IMR-90 (cell line): Measurements from ENCODE around the gene ARSB. TPM values are rescaled to one million over a fixed set of nuclear protein-coding genes. Genes with fewer than 3 reads are reported as not detected.

Source experiments
- ATAC-seq: fragments of 200-7000 bp; cut with Tn5 transposase; 2 replicates; pipeline ENCODE4 v1.9.1; 2020; ENCODE audit warnings: low read depth, mild to moderate bottlenecking, moderate library complexity
- BruUV-seq: library from RNA; stranded (reverse); fragments of 400-500 nt; replicated peaks from 2 replicates; lab custom pipeline; 2021; lab: Mats Ljungman, UMichigan
- CTCF ChIA-PET: fragments of 300-600 bp; formaldehyde crosslinking; extraction: SDS; loops from one replicate; lab custom pipeline; 2021; ENCODE audit warnings: antibody characterized with exemption; lab: Yijun Ruan, JAX
- POLR2A ChIA-PET: fragments of 300-600 bp; sonication (Branson Sonifier 250); formaldehyde crosslinking; loops from one replicate; lab custom pipeline; 2022; ENCODE audit warnings: antibody characterized with exemption; ENCODE audit not compliant: unreplicated experiment; lab: Charles Lee
- DNase-seq: peaks from one replicate; pipeline ENCODE4 v3.0.0; 2013
- H2AFZ ChIP-seq: replicated peaks from 2 replicates; pipeline ENCODE3; 2013; ENCODE audit warnings: low read length, mild to moderate bottlenecking; ENCODE audit not compliant: poor library complexity
- H2AK5ac ChIP-seq: 2 replicates; pipeline ENCODE4 v1.6.1; 2013; ENCODE audit warnings: low read depth, low read length, inconsistent platforms
- H2AK9ac ChIP-seq: replicated peaks from 2 replicates; pipeline ENCODE3; 2013; ENCODE audit warnings: mild to moderate bottlenecking, low read depth, low read length, moderate library complexity; ENCODE audit not compliant: poor library complexity
- H2BK120ac ChIP-seq: 2 replicates; pipeline ENCODE4 v1.6.1; 2013; ENCODE audit warnings: low read depth, low read length, inconsistent platforms
- H2BK15ac ChIP-seq: 3 replicates; pipeline ENCODE4 v1.6.1; 2013; ENCODE audit warnings: low read depth, low read length, inconsistent platforms
- H2BK20ac ChIP-seq: 2 replicates; pipeline ENCODE4 v1.6.1; 2013; ENCODE audit warnings: low read depth, mild to moderate bottlenecking, inconsistent platforms, low read length, moderate library complexity
- H2BK5ac ChIP-seq: 2 replicates; pipeline ENCODE4 v1.6.1; 2013; ENCODE audit warnings: mild to moderate bottlenecking, low read depth, low read length, inconsistent platforms; ENCODE audit not compliant: poor library complexity, severe bottlenecking
- H3K14ac ChIP-seq: replicated peaks from 2 replicates; pipeline ENCODE4 v1.6.1; 2013; ENCODE audit warnings: low read depth, low read length, inconsistent platforms
- H3K18ac ChIP-seq: 2 replicates; pipeline ENCODE4 v1.6.1; 2013; ENCODE audit warnings: low read depth, low read length, control low read depth
- H3K23ac ChIP-seq: 2 replicates; pipeline ENCODE4 v1.6.1; 2013; ENCODE audit warnings: low read depth, low read length, inconsistent platforms
- H3K27ac ChIP-seq: 2 replicates; pipeline ENCODE4 v1.5.1; 2013; ENCODE audit warnings: mild to moderate bottlenecking, control low read depth, low read length; ENCODE audit not compliant: insufficient read depth
- H3K27me3 ChIP-seq: 2 replicates; pipeline ENCODE4 v1.6.1; 2013; ENCODE audit warnings: low read length; ENCODE audit not compliant: control insufficient read depth, insufficient read depth
- H3K36me3 ChIP-seq: 2 replicates; pipeline ENCODE4 v1.6.1; 2013; ENCODE audit warnings: low read length, mixed read lengths; ENCODE audit not compliant: control insufficient read depth, insufficient read depth
- H3K4ac ChIP-seq: 2 replicates; pipeline ENCODE4 v1.6.1; 2013; ENCODE audit warnings: low read depth, low read length, inconsistent platforms
- H3K4me1 ChIP-seq: 2 replicates; pipeline ENCODE4 v1.6.1; 2013; ENCODE audit warnings: low read length, mixed read lengths; ENCODE audit not compliant: control insufficient read depth, insufficient read depth
- H3K4me2 ChIP-seq: 2 replicates; pipeline ENCODE4 v1.6.1; 2013; ENCODE audit warnings: low read depth, mild to moderate bottlenecking, control low read depth, low read length, moderate library complexity
- H3K4me3 ChIP-seq: 2 replicates; pipeline ENCODE4 v1.5.1; 2013; ENCODE audit warnings: low read depth, mild to moderate bottlenecking, control low read depth, low read length, moderate library complexity; ENCODE audit not compliant: insufficient read depth
- H3K56ac ChIP-seq: 2 replicates; pipeline ENCODE4 v1.6.1; 2013; ENCODE audit warnings: low read length, inconsistent platforms; ENCODE audit not compliant: insufficient read depth; ENCODE audit errors: extremely low read depth
- H3K79me1 ChIP-seq, 2 experiments: 2 replicates each; pipeline ENCODE4 v1.6.1; 2013; ENCODE audit warnings: low read length in 2 of 2, inconsistent platforms in 1 of 2, low read depth in 1 of 2
- H3K9ac ChIP-seq: 2 replicates; pipeline ENCODE4 v1.6.1; 2013; ENCODE audit warnings: low read depth, low read length, control low read depth
- H3K9me1 ChIP-seq: 2 replicates; pipeline ENCODE4 v1.6.1; 2013; ENCODE audit warnings: low read length, inconsistent platforms; ENCODE audit not compliant: insufficient read depth
- H3K9me3 ChIP-seq: 2 replicates; pipeline ENCODE4 v1.6.1; 2013; ENCODE audit warnings: low read length; ENCODE audit not compliant: control insufficient read depth, insufficient read depth
- H4K20me1 ChIP-seq: 2 replicates; pipeline ENCODE4 v1.6.1; 2013; ENCODE audit warnings: low read length, inconsistent platforms; ENCODE audit not compliant: insufficient read depth
- H4K5ac ChIP-seq: 2 replicates; pipeline ENCODE4 v1.6.1; 2013; ENCODE audit warnings: mild to moderate bottlenecking, low read depth, low read length, control low read depth
- H4K8ac ChIP-seq, 2 experiments: 2 replicates each; pipeline ENCODE4 v1.6.1; 2013; ENCODE audit warnings: low read depth in 2 of 2, low read length in 2 of 2, control low read depth in 1 of 2, inconsistent platforms in 1 of 2
- H4K91ac ChIP-seq: 2 replicates; pipeline ENCODE4 v1.6.1; 2013; ENCODE audit warnings: low read depth, low read length, inconsistent platforms; ENCODE audit not compliant: insufficient read depth
- BHLHE40 ChIP-seq: fragments of 150-350 bp; IDR thresholded peaks from 2 replicates; pipeline ENCODE4 v1.6.1; 2016; ENCODE audit warnings: mild to moderate bottlenecking, low read depth, low read length
- CEBPB ChIP-seq: IDR thresholded peaks from 2 replicates; pipeline ENCODE4 v1.6.1; 2012; ENCODE audit warnings: low read depth, low read length, improper control_type of control experiment
- CHD1 ChIP-seq: IDR thresholded peaks from 2 replicates; pipeline ENCODE4 v1.6.1; 2012; ENCODE audit warnings: low read depth, low read length, improper control_type of control experiment
- CTCF ChIP-seq: conservative IDR thresholded peaks from 2 replicates; pipeline ENCODE4 v1.5.1; 2012; ENCODE audit warnings: mild to moderate bottlenecking, low read depth, low read length, improper control_type of control experiment
- ELK1 ChIP-seq: fragments of 150-350 bp; IDR thresholded peaks from 2 replicates; pipeline ENCODE4 v1.6.1; 2016; ENCODE audit warnings: low read depth, mild to moderate bottlenecking, low read length, moderate library complexity, borderline replicate concordance
- FOS ChIP-seq: fragments of 150-350 bp; IDR thresholded peaks from 2 replicates; pipeline ENCODE4 v1.6.1; 2016; ENCODE audit warnings: low read depth, low read length
- MAFK ChIP-seq: IDR thresholded peaks from 2 replicates; pipeline ENCODE4 v1.6.1; 2012; ENCODE audit warnings: low read depth, low read length, improper control_type of control experiment
- MAZ ChIP-seq: IDR thresholded peaks from 2 replicates; pipeline ENCODE4 v1.6.1; 2012; ENCODE audit warnings: low read depth, mild to moderate bottlenecking, low read length, improper control_type of control experiment, moderate library complexity, borderline replicate concordance
- MXI1 ChIP-seq: IDR thresholded peaks from 2 replicates; pipeline ENCODE4 v1.6.1; 2012; ENCODE audit warnings: low read depth, mild to moderate bottlenecking, low read length, moderate library complexity, borderline replicate concordance
- NFE2L2 ChIP-seq: fragments of 150-350 bp; IDR thresholded peaks from 2 replicates; pipeline ENCODE4 v1.6.1; 2016; ENCODE audit warnings: low read depth, mild to moderate bottlenecking, low read length
- POLR2A ChIP-seq: IDR thresholded peaks from 2 replicates; pipeline ENCODE4 v1.6.1; 2012; ENCODE audit warnings: mild to moderate bottlenecking, low read depth, low read length
- RAD21 ChIP-seq: IDR thresholded peaks from 2 replicates; pipeline ENCODE4 v1.6.1; 2012; ENCODE audit warnings: low read length, improper control_type of control experiment
- RCOR1 ChIP-seq: IDR thresholded peaks from 2 replicates; pipeline ENCODE4 v1.6.1; 2012; ENCODE audit warnings: mild to moderate bottlenecking, low read length, improper control_type of control experiment; ENCODE audit not compliant: insufficient replicate concordance
- RFX5 ChIP-seq: IDR thresholded peaks from 2 replicates; pipeline ENCODE4 v1.8.0; 2012; ENCODE audit warnings: low read depth, mild to moderate bottlenecking, low read length, moderate library complexity
- SMC3 ChIP-seq: fragments of 150-350 bp; IDR thresholded peaks from 2 replicates; pipeline ENCODE4 v1.6.1; 2016; ENCODE audit warnings: low read depth, mild to moderate bottlenecking, antibody characterized with exemption, low read length, moderate library complexity
- USF2 ChIP-seq: fragments of 150-350 bp; IDR thresholded peaks from 2 replicates; pipeline ENCODE4 v1.6.1; 2017; ENCODE audit warnings: mild to moderate bottlenecking, antibody characterized with exemption, low read length, low read depth
- WGBS, 2 experiments: methylation state at CpG; one replicate each; pipeline versions ENCODE4 v1.1.5 to v1.1.7; 2013; ENCODE audit warnings: missing lambda C conversion rate in 2 of 2; ENCODE audit not compliant: insufficient read length in 1 of 2; ENCODE audit errors: extremely low coverage in 2 of 2; 5-methylcytosine and 5-hydroxymethylcytosine counted together
- dilution Hi-C: fragments of 300-500 bp; cut with HindIII; formaldehyde crosslinking; loops from one replicate; pipeline ENCODE4 v1.14.3; 2018; ENCODE audit warnings: low sequenced_read_pairs; ENCODE audit not compliant: unreplicated experiment
- in situ Hi-C: fragments of 300-500 bp; cut with MboI; formaldehyde crosslinking; loops from 3 replicates; pipeline ENCODE4 v1.14.3; 2019; ENCODE audit warnings: low sequenced_read_pairs, inconsistent platforms, mixed read lengths
- intact Hi-C: fragments of 100-400 bp; cut with micrococcal nuclease; formaldehyde crosslinking; loops from 2 replicates; pipeline ENCODE4 v1.10.0; 2022
- polyA plus RNA-seq, 3 experiments: library from polyadenylated mRNA; depleted of rRNA; stranded (reverse); fragments of >200 nt; gene quantifications; 2 replicates each; pipeline ENCODE4 v1.2.3, GENCODE V29; 2012; ENCODE audit warnings: low replicate concordance in 1 of 3
- total RNA-seq: library from RNA; depleted of rRNA; stranded (reverse); fragments of >200 nt; gene quantifications from 2 replicates; pipeline ENCODE4 v1.2.3, GENCODE V29; 2012

ARSB gene
- total and polyA plus RNA-seq, 2 of the 4 experiments (the other 2 are of a cell fraction): 16.0 to 16.3 TPM

- Histone ChIP-seq H4K8ac (peak overlapping the region in 1 of 2 experiments; percentile 62; a peak in 1 of 4 replicates), H3K4me1 (peaks cover 15% of the 10 kb centered on the region), H3K36me3 (no peaks in the 10 kb centered on the region), H3K56ac (0 out of 2 replicates have a peak overlapping the region, but pooled peaks have one; percentile 30), H3K79me1 (peaks cover 0 to 3% of the 10 kb centered on the region in 2 experiments; a peak in 1 of 4 replicates), H2AK5ac (peak overlapping the region; percentile 69; the same call in 1 of the 2 replicates), H2BK20ac (peak overlapping the region; percentile 69; the same call in 1 of the 2 replicates), H4K5ac (0 out of 2 replicates have a peak overlapping the region, but pooled peaks have one; percentile 17), H3K4me3 (no peak overlapping the region), H3K18ac (peak overlapping the region; percentile 2; the same call in 1 of the 2 replicates), H3K9me1 (0 out of 2 replicates have a peak, but pooled peaks cover 9% of the 10 kb centered on the region), H2BK5ac (no peak overlapping the region), H2AK9ac (no peak overlapping the region), H4K20me1 (no peaks in the 10 kb centered on the region), H2AFZ (no peak overlapping the region), H3K4me2 (no peak overlapping the region), H3K14ac (peak overlapping the region; percentile 74), H3K9ac (no peak overlapping the region), H4K91ac (peak overlapping the region; percentile 68), H3K23ac (peak overlapping the region; percentile 6; the same call in 1 of the 2 replicates), H3K4ac (peak overlapping the region; percentile 61; the same call in 1 of the 2 replicates), H3K27me3 (no peaks in the 10 kb centered on the region), H2BK15ac (peak overlapping the region; percentile 66; the same call in 1 of the 3 replicates), H3K27ac (no peak overlapping the region), H3K9me3 (no peaks in the 10 kb centered on the region), H2BK120ac (peak overlapping the region; percentile 72)
- no CpG with 5 or more reads among the region's 3 CpGs for WGBS, 2 experiments
- DNase-seq (no peak), ATAC-seq (no peak)
- TF ChIP-seq FOS (no peak), CTCF (no peak), BHLHE40 (no peak), ELK1 (no peak), NFE2L2 (no peak), CEBPB (no peak), USF2 (no peak), MAZ (no peak), POLR2A (no peak), MAFK (no peak), RFX5 (no peak), RCOR1 (no peak), MXI1 (no peak), SMC3 (no peak), CHD1 (no peak), RAD21 (no peak)
- POLR2A ChIA-PET: no interaction called here
- in situ Hi-C loops: no loop called here
- dilution Hi-C loops: no loop called here
- CTCF ChIA-PET: interaction anchor here (0.7 to 1.3 kb wide), 3 partner anchors 11 to 88 kb away, joined by 3 read pairs; no protein-coding TSS in a partner anchor
- BruUV-seq: no TSS peak
- intact Hi-C loops: loop anchor here (2.0 kb wide), 1 partner anchor 160 kb away; no protein-coding TSS in a partner anchor
Observed at GRCh38 chr5:78798673-78799029, 186.5 kb downstream of the ARSB start.
